Adrenal gland (tissue), 12 donors: ENCODE data around the gene NUFIP2. TPM values are rescaled to one million over a fixed set of nuclear protein-coding genes. Genes with fewer than 3 reads are reported as not detected.

ENCODE experiments used
- DNase-seq, 7 donors: peaks; one replicate each; pipeline ENCODE4 v3.0.0-alpha.2; 2019 to 2020
- H3K27ac ChIP-seq, 5 donors: fragments of 200-600 bp; sonication (generic) in 4 of 5; 1 replicate in 3 of 5; 2 replicates in 2 of 5; pipeline versions ENCODE4 v1.5.1 to v1.8.0; 2016 to 2020; ENCODE audit warnings: mild to moderate bottlenecking in 1 of 5
- H3K27me3 ChIP-seq: fragments of 200-600 bp; 2 replicates; pipeline ENCODE4 v1.8.0; 2021
- H3K36me3 ChIP-seq, 2 donors: fragments of 200-600 bp; replicated peaks in 1 of 2; 1 replicate in 1 of 2; 2 replicates in 1 of 2; pipeline versions ENCODE4 v1.5.1 to v1.8.0; 2018 to 2022
- H3K4me1 ChIP-seq, 2 donors: fragments of 200-600 bp; replicated peaks in 1 of 2; 1 replicate in 1 of 2; 2 replicates in 1 of 2; pipeline versions ENCODE4 v1.5.1 to v1.8.0; 2018 to 2021
- H3K4me3 ChIP-seq, 4 donors: fragments of 200-600 bp; sonication (generic) in 3 of 4; one replicate each; pipeline ENCODE4 v1.5.1; 2016 to 2018
- H3K9me3 ChIP-seq, 3 donors: fragments of 200-600 bp; sonication (generic) in 1 of 3; replicated peaks in 1 of 3; 1 replicate in 2 of 3; 2 replicates in 1 of 3; pipeline versions ENCODE4 v1.5.1 to v1.8.0; 2016 to 2021
- CTCF ChIP-seq, 6 experiments: fragments of 450-650 bp in 4 of 6; fragments of 200-600 bp in 2 of 6; sonication (generic) in 1 of 6; IDR thresholded peaks; 1 replicate in 5 of 6; 2 replicates in 1 of 6; pipeline versions ENCODE4 v1.5.1 to v1.8.0; 2016 to 2021; ENCODE audit warnings: antibody characterized with exemption in 6 of 6, mild to moderate bottlenecking in 2 of 6, moderate library complexity in 1 of 6
- POLR2A ChIP-seq, 2 donors: fragments of 450-650 bp; IDR thresholded peaks; one replicate each; pipeline ENCODE4 v1.6.1; 2017; ENCODE audit warnings: antibody characterized with exemption in 2 of 2, mild to moderate bottlenecking in 2 of 2, moderate library complexity in 1 of 2
- WGBS, 4 donors: extraction: QIAGEN DNeasy Blood & Tissue Kit in 2 of 4; methylation state at CpG; one replicate each; pipeline versions ENCODE4 v1.1.5 to v1.1.7; 2013 to 2017; 5-methylcytosine and 5-hydroxymethylcytosine counted together
- intact Hi-C, 2 donors: fragments of 100-400 bp; cut with DNase I; formaldehyde crosslinking; loops; one replicate each; pipeline versions ENCODE4 v1.14.1 to v1.15.0; 2022 to 2023
- polyA plus RNA-seq, 3 donors: library from polyadenylated mRNA; stranded (reverse); fragments of 200-250 nt in 2 of 3; fragments of 350-450 nt in 1 of 3; fragmentation: Illumina TruSeq in 1 of 3; extraction: RNeasy Lipid Tissue Mini Kit (QIAGEN cat#74804) in 1 of 3; gene quantifications; one replicate each; pipeline ENCODE4 v1.2.3, GENCODE V29; 2013 to 2014
- total RNA-seq, 9 donors: library from RNA; depleted of rRNA in 4 of 9; stranded (reverse); fragments of >200 nt in 4 of 9; fragments of 120-200 nt in 1 of 9; fragmentation: NEBNext Ultra II Directional in 1 of 9; extraction: Animal tissue kit (Norgen Biotek cat#: 25700) in 1 of 9; gene quantifications; one replicate each; pipeline versions ENCODE4 v1.1.0 to v1.2.4, GENCODE V29; 2013 to 2023
- donor health status: healthy with polysubstance abuse.
- donor health status: Bipolar disorder and iron deficiency.
- donor health status: DM: yes; HTN: yes; CAD: no.
- donor health status: DM: no; HTN: no; CAD: no.
- donor health status: DM: no; HTN: no; CAD: no.
- donor health status: DM: yes; HTN: yes; CAD: no.

NUFIP2 gene
- total and polyA plus RNA-seq, 12 donors: 5.8 to 84.5 (median 44.6) TPM

DNA sequence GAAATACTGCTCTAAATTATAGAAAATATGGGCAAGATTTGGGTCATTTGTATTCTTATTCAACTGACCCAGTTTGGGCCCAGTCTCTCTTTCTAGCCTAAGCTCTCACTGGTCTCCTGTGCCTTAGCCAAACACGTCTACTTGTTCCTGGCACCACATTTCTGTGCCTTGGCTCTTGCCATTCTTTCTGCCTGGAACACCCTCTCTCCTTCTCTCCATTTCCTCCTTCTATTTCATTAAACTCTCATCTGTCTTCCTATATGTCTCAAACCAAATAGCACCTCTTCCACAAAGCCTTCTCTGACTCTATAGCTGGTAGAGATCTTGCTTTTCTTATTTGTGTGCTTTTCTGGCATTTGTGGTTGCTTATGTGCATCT, 37.7 kb upstream of the NUFIP2 start:
- no peaks in the 10 kb centered on the region for H3K27me3 ChIP-seq
- intact Hi-C loops: no loop called here
- no peaks in the 10 kb centered on the region for H3K9me3 ChIP-seq
- H3K4me3 ChIP-seq: no peak overlapping the region
- TF ChIP-seq CTCF (IDR thresholded peaks at IDR 0.05): no peak
- H3K36me3 ChIP-seq: no peaks in the 10 kb centered on the region
- H3K4me1 ChIP-seq: no peaks in the 10 kb centered on the region
- no peak for DNase-seq
- WGBS, 4 donors: 59 to 73% (median 64%) methylated on average over 1 of the region's 1 CpG
- no peak overlapping the region for H3K27ac ChIP-seq

DNA sequence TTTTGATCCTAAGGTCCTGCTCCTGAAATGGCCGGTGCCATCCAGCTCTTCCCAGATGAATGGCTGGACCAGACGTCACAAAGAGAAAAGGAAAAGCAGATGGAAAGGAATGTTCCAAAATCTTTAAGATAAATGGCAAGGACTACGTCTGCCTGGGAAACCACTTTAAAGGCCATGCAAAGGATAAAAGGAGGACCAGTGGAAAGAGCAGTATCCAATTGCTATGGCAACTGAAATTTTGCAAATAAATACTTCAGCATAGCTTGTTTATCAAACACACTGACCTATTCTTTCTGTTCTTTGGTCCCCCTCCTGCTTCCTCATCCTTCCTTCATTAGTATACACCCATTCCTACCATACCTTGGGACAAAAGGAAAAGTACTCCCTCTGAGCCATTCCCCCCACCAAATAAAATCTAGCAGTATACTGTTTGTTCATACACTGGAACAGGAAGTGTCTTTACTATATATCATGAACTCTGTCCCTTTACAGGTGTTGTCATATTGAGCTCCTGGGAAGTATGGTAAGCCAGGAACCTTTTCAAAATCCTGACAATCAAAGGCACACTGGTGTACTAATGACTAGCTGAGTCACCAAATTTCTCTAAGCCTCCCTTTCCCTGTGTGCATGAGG, 37.2 kb upstream of the NUFIP2 start:
- no peak overlapping the region for H3K27ac ChIP-seq
- no peak overlapping the region for H3K4me3 ChIP-seq
- 73 to 84% (median 80%) methylated on average over 3 of the region's 3 CpGs for WGBS, 4 donors
- intact Hi-C loops: no loop called here
- no peaks in the 10 kb centered on the region for H3K36me3 ChIP-seq
- H3K4me1 ChIP-seq: no peaks in the 10 kb centered on the region
- no peak for TF ChIP-seq POLR2A (IDR thresholded peaks at IDR 0.05)
- TF ChIP-seq CTCF (IDR thresholded peaks at IDR 0.05): no peak
- no peak for DNase-seq
- no peaks in the 10 kb centered on the region for H3K27me3 ChIP-seq
- H3K9me3 ChIP-seq: no peaks in the 10 kb centered on the region

- TF ChIP-seq CTCF (IDR thresholded peaks at IDR 0.05) (no peak), POLR2A (IDR thresholded peaks at IDR 0.05) (no peak)
- Histone ChIP-seq H3K36me3 (no peaks in the 10 kb centered on the region), H3K4me1 (no peaks in the 10 kb centered on the region), H3K4me3 (no peak overlapping the region), H3K27ac (no peak overlapping the region), H3K9me3 (no peaks in the 10 kb centered on the region), H3K27me3 (no peaks in the 10 kb centered on the region)
- intact Hi-C loops: no loop called here
- DNase-seq: no peak
- WGBS, 4 donors: 69 to 82% (median 78%) methylated on average over 5 of the region's 5 CpGs
Observed at GRCh38 chr17:29327412-29327811, 33.5 kb upstream of the NUFIP2 start.

GRCh38 chr17:29326023-29326813, 32.3 kb upstream of the NUFIP2 start:
- intact Hi-C loops: no loop called here
- no peak for TF ChIP-seq CTCF (IDR thresholded peaks at IDR 0.05)
- TF ChIP-seq POLR2A (IDR thresholded peaks at IDR 0.05): no peak
- Histone ChIP-seq H3K9me3 (no peaks in the 10 kb centered on the region), H3K27ac (no peak overlapping the region), H3K4me1 (no peaks in the 10 kb centered on the region), H3K4me3 (no peak overlapping the region), H3K27me3 (no peaks in the 10 kb centered on the region), H3K36me3 (no peaks in the 10 kb centered on the region)
- no peak for DNase-seq
- 88 to 94% (median 90%) methylated on average over 6 of the region's 6 CpGs for WGBS, 4 donors
